HG03139 (cell line): ENCODE results near the gene SHC1.

Experiments used
- ATAC-seq: cut with Tn5 transposase; IDR thresholded peaks from one replicate; pipeline ENCODE4 v1.9.1; 2021; ENCODE audit not compliant: unreplicated experiment

The SHC1 gene

GRCh38 chr1:154958681-154959425 is 11.7 kb downstream of the SHC1 start:
- no peak for ATAC-seq

DNA sequence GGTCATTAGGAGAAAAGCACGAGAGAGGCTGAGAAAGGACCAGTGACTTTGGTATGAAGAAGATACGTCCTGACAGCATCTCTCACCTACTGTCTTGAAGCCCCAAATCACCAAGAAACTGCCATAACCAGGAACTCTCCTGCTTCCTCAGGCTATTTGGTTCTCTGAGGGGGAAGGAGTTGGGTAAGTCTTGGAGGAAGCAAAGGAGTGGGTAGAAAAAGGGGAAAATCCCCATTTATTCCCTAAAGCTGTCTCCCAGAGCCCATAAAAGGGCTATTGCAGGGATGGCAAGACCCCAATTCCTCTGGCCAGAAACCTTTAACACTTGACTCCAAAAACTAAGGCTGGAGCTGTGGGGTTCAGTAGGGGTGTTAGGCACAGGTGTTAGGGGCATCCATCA is 12.5 kb downstream of the SHC1 start:
- no peak for ATAC-seq

DNA sequence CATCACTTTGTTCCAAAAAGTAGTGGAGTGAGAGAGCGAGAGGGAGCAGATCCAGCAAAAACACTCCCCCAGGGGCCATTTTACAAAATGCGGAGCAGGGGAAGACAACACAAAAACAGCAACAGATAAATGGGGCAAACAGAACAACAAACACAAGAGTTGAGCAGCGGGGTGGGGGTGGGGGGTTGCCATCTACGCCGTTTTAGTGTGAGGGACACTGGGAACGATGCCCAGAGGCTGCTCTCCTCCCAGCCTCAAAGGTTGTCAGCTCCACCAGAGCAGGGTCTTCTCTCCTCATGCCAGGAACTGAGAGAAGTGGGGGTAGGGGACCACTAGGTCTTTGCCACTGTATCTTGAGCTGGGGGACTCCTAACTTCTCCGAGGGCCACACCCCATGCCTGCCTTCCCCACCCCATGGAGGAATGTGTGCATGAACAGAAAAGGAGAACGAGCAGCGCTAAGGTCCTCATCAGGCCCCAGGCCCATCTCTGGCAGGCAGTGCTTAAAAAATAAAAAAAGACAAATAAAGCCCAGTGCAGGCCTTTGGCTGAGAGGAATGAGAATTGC is 13.4 kb downstream of the SHC1 start:
- no peak for ATAC-seq

DNA sequence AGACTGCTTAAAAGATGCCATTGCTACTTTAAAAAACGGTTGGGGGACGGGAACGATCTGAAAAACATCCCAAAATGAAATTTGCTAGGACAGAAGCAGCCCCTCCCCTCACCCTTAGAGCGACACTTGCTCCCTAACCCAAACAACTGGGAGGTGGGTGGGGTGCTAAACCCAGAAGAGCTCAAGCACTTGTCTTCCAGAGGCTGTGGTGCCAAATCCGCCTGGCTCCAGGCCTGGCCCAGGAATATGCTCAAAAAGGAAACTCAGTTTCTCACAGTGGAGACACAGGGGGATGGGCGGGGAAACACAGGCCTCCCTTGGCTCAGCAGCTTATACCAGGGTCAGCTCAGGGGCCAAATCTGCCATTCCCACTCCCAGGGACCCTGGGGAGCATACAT is 14.0 kb downstream of the SHC1 start:
- ATAC-seq: no peak

- peak; percentile 46 for ATAC-seq
Measured at GRCh38 chr1:154955718-154956543, 14.6 kb downstream of the SHC1 start, which contains the start of gene PBXIP1. Gene PBXIP1, minus strand, starts transcription at chr1:154956099. Its CDS starts 2,378 bp downstream, at chr1:154953721.

- no peak for ATAC-seq
Measured at GRCh38 chr1:154955039-154955717, 15.4 kb downstream of the SHC1 start.

GRCh38 chr1:154954541-154954940 is 16.0 kb downstream of the SHC1 start:
- no peak for ATAC-seq

DNA sequence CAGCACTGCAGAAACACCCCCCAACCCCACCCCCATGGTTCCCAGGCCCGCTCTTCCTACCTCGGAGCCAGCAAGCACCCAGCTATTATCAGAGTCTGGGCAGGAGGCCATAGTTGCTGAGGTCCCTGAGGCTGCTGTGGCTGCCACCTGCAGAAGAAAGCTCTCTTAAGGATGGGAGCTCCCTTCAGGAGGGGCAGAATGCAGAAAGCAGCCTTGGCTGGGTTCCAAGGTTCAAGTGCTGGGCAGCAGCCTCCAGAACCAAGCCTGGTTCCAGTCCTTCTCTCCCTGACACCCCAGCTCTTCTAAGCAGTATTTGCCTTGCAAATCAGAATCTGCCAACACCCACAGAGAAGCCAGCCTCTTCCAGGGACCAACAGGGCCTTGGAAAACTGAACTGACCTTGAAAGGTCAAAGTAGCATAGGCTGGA is 16.9 kb downstream of the SHC1 start:
- ATAC-seq: no peak

GRCh38 chr1:154952664-154953063 is 17.9 kb downstream of the SHC1 start:
- no peak for ATAC-seq

- no peak for ATAC-seq
Measured at GRCh38 chr1:154951901-154952657, 18.5 kb downstream of the SHC1 start.

DNA sequence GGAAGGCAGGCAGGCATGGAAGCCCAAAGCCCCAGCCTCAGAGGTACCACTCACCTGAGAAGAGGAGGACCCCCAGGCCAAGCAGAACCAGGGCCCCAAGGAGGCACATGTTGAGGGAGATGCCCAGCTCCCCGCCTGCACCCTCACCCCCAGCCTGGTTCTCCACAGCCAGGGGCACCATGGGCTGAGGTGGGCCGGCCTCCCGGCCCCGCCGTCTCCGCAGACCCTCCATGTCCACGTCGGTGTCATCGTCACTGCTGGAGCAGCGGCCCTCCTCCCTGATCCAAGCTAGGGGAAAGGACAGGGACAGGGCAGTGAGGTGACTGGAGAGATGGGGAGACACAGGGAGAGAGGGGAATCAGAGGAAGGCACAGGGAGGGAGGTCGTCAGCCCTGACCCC is 22.5 kb downstream of the SHC1 start:
- ATAC-seq: no peak

- ATAC-seq: no peak
Measured at GRCh38 chr1:154945962-154946850, 24.3 kb downstream of the SHC1 start.

DNA sequence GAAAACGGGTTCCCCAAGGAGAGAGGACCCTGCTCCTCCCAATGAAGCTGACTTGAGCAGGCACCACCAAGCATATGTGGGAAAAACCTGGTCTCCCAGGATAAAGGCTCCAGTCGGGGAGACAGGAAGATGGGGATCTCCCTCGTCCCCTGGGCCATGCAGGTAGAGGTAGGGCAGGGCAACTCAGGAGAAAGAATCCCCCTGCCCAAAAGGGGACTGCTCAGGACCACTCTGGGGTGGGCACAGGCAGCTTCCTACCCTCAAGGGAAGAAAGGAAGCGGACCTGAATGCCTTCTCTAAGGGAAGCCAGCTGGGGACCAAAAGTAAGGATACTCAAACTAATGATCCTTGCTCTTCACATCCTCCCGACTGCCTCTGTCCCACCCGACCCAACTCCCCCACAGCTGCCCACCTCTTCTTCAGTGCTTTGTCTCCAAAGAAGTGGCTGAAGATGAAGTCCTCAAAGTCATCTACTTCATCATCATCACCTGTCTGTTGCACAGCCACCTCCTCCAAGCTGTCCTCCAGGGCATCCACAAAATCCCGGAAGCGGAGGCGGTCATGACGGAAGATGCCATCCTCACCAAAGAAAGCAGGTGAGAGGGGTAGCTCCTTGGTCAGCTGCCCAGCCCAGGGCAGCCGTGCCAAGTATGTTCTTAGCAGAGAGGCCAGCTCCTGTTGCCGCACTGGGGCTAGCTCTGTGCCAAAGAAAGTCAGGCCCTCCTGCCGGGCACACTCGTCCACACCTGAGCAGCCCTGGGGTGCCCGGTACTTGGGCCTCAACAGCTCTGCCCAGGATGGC is 25.2 kb downstream of the SHC1 start:
- ATAC-seq: no peak

- no peak for ATAC-seq
Measured at GRCh38 chr1:154944401-154945159, 26.0 kb downstream of the SHC1 start.

- no peak for ATAC-seq
Measured at GRCh38 chr1:154943649-154944400, 26.7 kb downstream of the SHC1 start.

DNA sequence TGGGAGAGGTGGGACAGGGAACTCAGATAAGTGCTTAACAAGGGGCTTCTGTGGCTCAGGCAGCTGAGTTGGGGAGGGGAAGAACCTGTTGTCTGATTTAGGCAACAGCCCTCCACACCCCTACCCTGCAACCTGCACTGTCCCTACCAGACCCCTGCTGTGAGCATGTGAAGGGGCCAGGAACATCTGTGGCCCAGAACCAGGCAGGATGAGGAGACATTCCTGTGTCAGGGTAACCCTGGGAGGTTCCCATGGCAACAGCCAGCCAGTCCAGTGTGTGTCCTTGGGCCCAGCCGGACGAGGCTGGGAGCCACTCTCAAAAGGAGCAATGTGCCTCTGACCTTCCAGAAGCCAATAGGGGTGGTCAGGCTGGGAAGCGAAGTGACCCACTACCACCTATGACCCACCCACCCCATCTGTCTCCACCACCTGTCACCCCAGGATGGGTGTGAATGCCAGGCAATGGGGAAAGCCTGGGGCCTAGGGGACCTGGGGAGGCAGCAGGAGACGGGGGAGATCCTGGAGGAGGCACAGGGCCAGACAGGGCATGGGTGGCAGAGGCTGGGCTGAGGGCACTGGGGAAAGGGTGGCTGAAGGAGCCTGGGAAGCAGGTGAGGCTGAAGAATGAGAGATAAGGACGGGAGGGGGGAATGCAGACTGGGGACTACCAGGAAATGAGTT is 29.1 kb downstream of the SHC1 start:
- ATAC-seq: no peak
